HG03460 (cell line): Measurements from ENCODE around the gene PSMF1.
"Not testable (repeated sequence)": the region's sequence is repeated elsewhere in the genome, so short reads cannot be mapped to it uniquely, and the experiment has no call there.

Source experiments
- ATAC-seq: cut with Tn5 transposase; IDR thresholded peaks from one replicate; pipeline ENCODE4 v1.9.1; 2021; ENCODE audit not compliant: unreplicated experiment

PSMF1 gene

DNA sequence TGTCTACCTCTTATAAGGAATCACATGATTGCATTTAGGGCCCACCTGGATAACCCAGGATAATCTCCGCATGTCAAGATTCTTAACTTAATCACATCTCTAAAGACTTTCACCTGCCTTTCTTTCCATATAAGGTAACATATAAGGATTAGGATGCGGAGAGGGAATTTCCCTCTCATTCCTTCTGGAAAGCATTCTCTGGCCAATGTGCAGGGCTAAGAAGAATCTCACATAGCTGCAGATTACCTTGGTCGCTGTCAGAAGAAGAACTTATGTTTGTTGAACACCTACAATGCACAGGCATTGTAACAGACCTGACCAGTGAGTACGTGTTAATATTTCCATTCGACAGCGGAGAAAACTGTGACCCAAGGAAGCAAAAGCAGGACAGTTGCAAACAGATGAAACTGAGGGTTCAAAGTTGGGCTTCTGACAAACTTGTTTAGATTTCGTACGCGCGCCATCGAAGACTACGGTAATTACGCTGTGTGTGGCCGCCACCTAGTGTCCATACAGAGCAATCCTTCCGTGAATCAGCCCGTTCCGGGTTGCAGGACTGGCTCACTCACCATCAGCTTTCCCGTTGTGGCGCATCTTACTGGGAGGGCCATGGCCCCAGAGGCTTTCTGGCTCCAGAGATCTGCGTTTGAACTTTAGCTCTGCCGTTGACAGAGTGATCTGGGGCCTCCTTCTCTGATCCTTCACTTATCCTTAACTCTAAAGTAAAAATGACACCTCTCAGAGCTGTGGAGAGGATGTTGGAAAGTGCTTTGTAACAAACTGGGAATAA lies 94.4 kb downstream of the PSMF1 start:
- no peak for ATAC-seq

DNA sequence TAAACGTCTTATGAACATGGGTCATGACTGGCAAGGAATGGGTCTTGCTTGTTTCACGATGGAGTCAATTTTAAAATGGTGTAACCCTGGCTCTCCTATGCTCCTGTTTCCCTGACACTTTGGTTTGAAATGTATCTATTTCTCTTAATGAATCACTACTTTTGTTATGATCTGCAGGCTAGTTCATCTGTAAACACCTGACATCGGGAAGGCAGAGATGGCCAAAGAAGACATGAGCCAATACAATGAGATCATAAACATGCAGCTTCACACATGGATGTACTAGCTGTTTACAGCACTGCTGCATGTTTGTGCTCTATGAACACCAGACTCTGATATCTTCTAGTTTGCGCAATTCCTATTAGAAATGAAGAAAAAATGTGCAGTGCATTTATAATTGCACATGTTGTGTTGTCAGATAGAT lies 96.4 kb downstream of the PSMF1 start:
- no peak for ATAC-seq

DNA sequence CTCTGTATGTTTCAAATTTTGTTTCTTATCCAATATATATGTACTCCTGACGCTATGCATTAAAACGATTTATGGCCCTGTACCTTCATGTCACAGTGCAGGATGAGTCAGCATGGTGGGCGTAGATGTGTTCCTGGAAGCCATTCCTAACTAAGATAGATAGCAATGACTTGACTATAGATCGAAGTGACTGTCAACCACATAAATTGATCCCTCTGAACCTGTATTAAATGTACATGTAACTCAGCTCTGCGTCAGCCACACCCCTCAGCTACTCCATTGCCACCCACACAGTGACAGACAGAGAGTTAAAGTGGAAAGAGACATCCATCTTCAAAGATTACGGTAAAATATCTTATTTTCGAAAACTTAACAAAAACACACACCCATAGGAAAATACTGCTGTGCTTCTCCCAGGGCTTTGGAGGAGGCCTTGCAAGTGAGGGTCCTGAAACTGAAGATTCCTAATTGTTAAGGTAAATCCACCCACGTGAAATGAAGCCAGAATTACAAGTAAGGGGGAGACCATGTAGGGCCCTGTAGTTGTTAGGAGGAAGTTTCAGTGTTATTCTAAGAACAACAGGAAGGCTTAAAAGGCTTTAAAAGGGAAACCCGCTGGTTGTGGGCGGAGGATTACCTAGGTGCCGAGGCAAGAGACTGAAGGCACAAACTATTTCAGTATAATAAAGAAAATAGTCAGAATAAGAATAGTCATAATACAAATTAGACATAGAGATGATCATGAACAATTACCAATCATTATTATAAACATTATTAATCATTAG lies 97.2 kb downstream of the PSMF1 start:
- ATAC-seq = no peak

DNA sequence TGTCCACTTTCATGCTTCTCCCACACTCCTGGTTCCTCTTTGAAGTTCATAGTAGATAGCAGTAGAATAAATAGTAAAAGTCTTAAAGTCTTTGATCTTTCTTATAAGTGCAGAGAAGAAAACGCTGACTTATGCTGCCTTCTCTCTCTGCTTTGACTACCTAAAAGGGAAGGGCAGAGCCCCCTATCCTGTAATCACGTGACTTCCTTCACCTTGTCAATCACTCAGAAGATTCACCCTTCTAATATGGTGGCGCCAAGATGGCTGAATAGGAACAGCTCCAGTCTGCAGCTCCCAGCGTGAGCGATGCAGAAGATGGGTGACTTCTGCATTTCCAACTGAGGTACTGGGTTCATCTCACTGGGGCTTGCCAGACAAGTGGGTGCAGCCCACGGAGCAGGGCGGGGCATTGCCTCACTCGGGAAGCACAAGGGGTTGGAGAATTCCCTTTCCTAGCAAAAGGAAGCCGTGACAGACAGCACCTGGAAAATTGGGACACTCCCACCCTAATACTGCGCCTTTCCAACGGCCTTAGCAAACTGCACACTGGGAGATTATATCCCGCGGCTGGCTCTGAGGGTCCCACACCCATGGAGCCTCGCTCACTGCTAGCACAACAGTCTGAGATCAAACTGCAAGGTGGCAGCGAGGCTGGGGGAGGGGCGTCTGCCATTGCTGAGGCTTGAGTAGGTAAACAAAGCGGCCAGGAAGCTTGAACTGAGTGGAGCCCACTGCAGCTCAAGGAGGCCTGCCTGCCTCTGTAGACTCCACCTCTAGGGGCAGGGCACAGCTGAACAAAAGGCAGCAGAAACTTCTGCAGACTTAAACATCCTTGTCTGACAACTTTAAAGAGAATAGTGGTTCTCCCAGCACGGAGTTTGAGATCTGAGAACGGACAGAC lies 98.4 kb downstream of the PSMF1 start:
- ATAC-seq = not testable (repeated sequence)
